H7 (cell line): ENCODE measurements around the gene MGAT4C. TPM values are rescaled to one million over a fixed set of nuclear protein-coding genes. Genes with fewer than 3 reads are reported as not detected.
"Not testable (repeated sequence)": the region's sequence is repeated elsewhere in the genome, so short reads cannot be mapped to it uniquely, and the experiment has no call there.

Source experiments
- DNase-seq: peaks from one replicate; pipeline ENCODE4 v3.0.0; 2012
- H3K27me3 ChIP-seq: 2 replicates; pipeline ENCODE4 v1.6.0; 2011; ENCODE audit warnings: mild to moderate bottlenecking, low read length; ENCODE audit not compliant: control insufficient read depth, insufficient read depth
- H3K36me3 ChIP-seq: replicated peaks from 2 replicates; pipeline ENCODE4 v1.5.1; 2011; ENCODE audit warnings: low read length; ENCODE audit not compliant: control insufficient read depth, insufficient read depth
- H3K4me3 ChIP-seq: 2 replicates; pipeline ENCODE4 v1.5.1; 2011; ENCODE audit warnings: low read depth, mild to moderate bottlenecking, control low read depth, low read length, moderate library complexity; ENCODE audit not compliant: insufficient read depth
- total RNA-seq: library from RNA; depleted of rRNA; stranded (reverse); fragments of >200 nt; shearing (Covaris generic); gene quantifications from 2 replicates; pipeline ENCODE4 v1.2.3, GENCODE V29; 2014; rRNA removed

The MGAT4C gene
- total RNA-seq = 12.1 and 15.7 TPM in 2 replicates

GRCh38 chr12:86256163-86256562 lies at the start of gene MGAT4C:
Gene MGAT4C (minus strand): TSS chr12:86256391.
- H3K4me3 ChIP-seq = no peak within 1 kb of the TSS
- no peak for DNase-seq
- H3K27me3 ChIP-seq = no peaks in the 10 kb centered on the region

GRCh38 chr12:86296396-86296795 lies 40.2 kb upstream of the MGAT4C start:
- H3K27me3 ChIP-seq, H3K4me3 ChIP-seq, H3K36me3 ChIP-seq, DNase-seq: not testable (repeated sequence)

More at GRCh38 chr12:86256163-86256562, at the start of gene MGAT4C:
- H3K36me3 ChIP-seq = no peaks in the 10 kb centered on the region

- Histone ChIP-seq H3K4me3 (no peak overlapping the region), H3K27me3 (no peaks in the 10 kb centered on the region), H3K36me3 (no peaks in the 10 kb centered on the region)
- no peak for DNase-seq
Measured at GRCh38 chr12:86293682-86294240, 37.6 kb upstream of the MGAT4C start.

- DNase-seq = no peak
- Histone ChIP-seq H3K27me3 (no peaks in the 10 kb centered on the region), H3K4me3 (no peak overlapping the region)
Measured at GRCh38 chr12:86292480-86292879, 36.3 kb upstream of the MGAT4C start.

GRCh38 chr12:86290615-86291014 lies 34.4 kb upstream of the MGAT4C start:
- H3K36me3 ChIP-seq = no peaks in the 10 kb centered on the region
- no peaks in the 10 kb centered on the region for H3K27me3 ChIP-seq
- H3K4me3 ChIP-seq = no peak overlapping the region
- no peak for DNase-seq

More at GRCh38 chr12:86292480-86292879, 36.3 kb upstream of the MGAT4C start:
- no peaks in the 10 kb centered on the region for H3K36me3 ChIP-seq

GRCh38 chr12:86286119-86286518 lies 29.9 kb upstream of the MGAT4C start:
- no peak overlapping the region for H3K4me3 ChIP-seq
- no peaks in the 10 kb centered on the region for H3K27me3 ChIP-seq
- no peak for DNase-seq
- H3K36me3 ChIP-seq = no peaks in the 10 kb centered on the region

- no peak for DNase-seq
- Histone ChIP-seq H3K27me3 (no peaks in the 10 kb centered on the region), H3K36me3 (no peaks in the 10 kb centered on the region), H3K4me3 (no peak overlapping the region)
Measured at GRCh38 chr12:86283620-86284019, 27.4 kb upstream of the MGAT4C start.

- Histone ChIP-seq H3K4me3 (no peak overlapping the region), H3K36me3 (no peaks in the 10 kb centered on the region), H3K27me3 (no peaks in the 10 kb centered on the region)
- DNase-seq = no peak
Measured at GRCh38 chr12:86275356-86275755, 19.2 kb upstream of the MGAT4C start.

- peak overlapping the region; percentile 58; the same call in 1 of the 2 replicates for H3K4me3 ChIP-seq
- no peak for DNase-seq
- H3K27me3 ChIP-seq = no peaks in the 10 kb centered on the region
- no peaks in the 10 kb centered on the region for H3K36me3 ChIP-seq
Measured at GRCh38 chr12:86265329-86265695, 9.1 kb upstream of the MGAT4C start.

- peak overlapping the region; percentile 58 for H3K4me3 ChIP-seq
- peak; percentile 76 for DNase-seq
- no peaks in the 10 kb centered on the region for H3K36me3 ChIP-seq
- no peaks in the 10 kb centered on the region for H3K27me3 ChIP-seq
Measured at GRCh38 chr12:86264451-86265328, 8.5 kb upstream of the MGAT4C start.

- DNase-seq = peak; percentile 9
- Histone ChIP-seq H3K4me3 (no peak overlapping the region), H3K36me3 (no peaks in the 10 kb centered on the region), H3K27me3 (no peaks in the 10 kb centered on the region)
Measured at GRCh38 chr12:86261578-86261977, 5.4 kb upstream of the MGAT4C start.

- no peaks in the 10 kb centered on the region for H3K27me3 ChIP-seq
- H3K36me3 ChIP-seq = no peaks in the 10 kb centered on the region
- DNase-seq = no peak
- no peak overlapping the region for H3K4me3 ChIP-seq
Measured at GRCh38 chr12:86261142-86261541, 5.0 kb upstream of the MGAT4C start.

- Histone ChIP-seq H3K36me3 (no peaks in the 10 kb centered on the region), H3K27me3 (no peaks in the 10 kb centered on the region), H3K4me3 (no peak overlapping the region)
- no peak for DNase-seq
Measured at GRCh38 chr12:86260183-86260582, 4.0 kb upstream of the MGAT4C start.

GRCh38 chr12:86257134-86257533 lies 943 bp upstream of the MGAT4C start:
- H3K27me3 ChIP-seq = no peaks in the 10 kb centered on the region
- H3K36me3 ChIP-seq = no peaks in the 10 kb centered on the region
- DNase-seq = no peak
- H3K4me3 ChIP-seq = no peak overlapping the region

- Histone ChIP-seq H3K36me3 (no peaks in the 10 kb centered on the region), H3K4me3 (no peak overlapping the region), H3K27me3 (no peaks in the 10 kb centered on the region)
- DNase-seq = no peak
Measured at GRCh38 chr12:86254399-86255107, 1.6 kb downstream of the MGAT4C start.
